Ovary (tissue), 9 donors: Measurements from ENCODE around the gene PLCB3. TPM values are rescaled to one million over a fixed set of nuclear protein-coding genes. Genes with fewer than 3 reads are reported as not detected.

Experiments
- DNase-seq, 5 donors: peaks; one replicate each; pipeline ENCODE4 v3.0.0-alpha.2; 2019 to 2020
- H3K27ac ChIP-seq, 2 donors: fragments of 200-600 bp; one replicate each; pipeline versions ENCODE4 v1.5.1 to v1.8.0; 2019 to 2022
- H3K27me3 ChIP-seq: fragments of 200-600 bp; one replicate; pipeline ENCODE4 v1.8.0; 2022
- H3K36me3 ChIP-seq: fragments of 200-600 bp; sonication (generic); one replicate; pipeline ENCODE4 v1.5.1; 2019
- H3K4me1 ChIP-seq: one replicate; pipeline ENCODE4 v1.8.1; 2013; ENCODE audit warnings: mild to moderate bottlenecking, moderate library complexity; ENCODE audit not compliant: insufficient read depth
- H3K4me3 ChIP-seq: fragments of 200-600 bp; sonication (generic); one replicate; pipeline ENCODE4 v1.5.1; 2017
- H3K9me3 ChIP-seq, 2 donors: fragments of 200-600 bp in 1 of 2; sonication (generic) in 1 of 2; one replicate each; pipeline versions ENCODE4 v1.5.1 to v1.8.1; 2013 to 2019; ENCODE audit warnings: mild to moderate bottlenecking in 1 of 2, moderate library complexity in 1 of 2
- CTCF ChIP-seq, 3 donors: fragments of 450-650 bp in 2 of 3; fragments of 200-600 bp in 1 of 3; IDR thresholded peaks; one replicate each; pipeline versions ENCODE4 v1.5.1 to v1.8.0; 2016 to 2022; ENCODE audit warnings: antibody characterized with exemption in 3 of 3, mild to moderate bottlenecking in 1 of 3
- EP300 ChIP-seq: sonication (generic); formaldehyde crosslinking; IDR thresholded peaks from one replicate; pipeline ENCODE4 v1.6.1; 2017; ENCODE audit warnings: antibody characterized with exemption
- POLR2A ChIP-seq: fragments of 450-650 bp; IDR thresholded peaks from one replicate; pipeline ENCODE4 v1.6.1; 2017; ENCODE audit warnings: antibody characterized with exemption, mild to moderate bottlenecking, moderate library complexity
- WGBS, 3 donors: extraction: QIAGEN DNeasy Blood & Tissue Kit in 1 of 3; methylation state at CpG; one replicate each; pipeline versions ENCODE4 v1.1.5 to v1.1.7; 2013 to 2017; 5-methylcytosine and 5-hydroxymethylcytosine counted together
- intact Hi-C, 4 donors: fragments of 100-400 bp; cut with DNase I; formaldehyde crosslinking; loops; one replicate each; pipeline versions ENCODE4 v1.11.0 to v1.15.1; 2022 to 2023
- polyA plus RNA-seq, 2 donors: library from polyadenylated mRNA; stranded (reverse); fragments of 200-250 nt in 1 of 2; fragments of 350-450 nt in 1 of 2; fragmentation: Illumina TruSeq in 1 of 2; extraction: RNeasy Lipid Tissue Mini Kit (QIAGEN cat#74804) in 1 of 2; gene quantifications; one replicate each; pipeline ENCODE4 v1.2.3, GENCODE V29; 2013 to 2014
- total RNA-seq, 7 donors: library from RNA; depleted of rRNA in 2 of 7; stranded (reverse); fragments of >200 nt in 2 of 7; fragmentation: NEBNext Ultra II Directional in 3 of 7; extraction: Animal tissue kit (Norgen Biotek cat#: 25700) in 3 of 7; gene quantifications; one replicate each; pipeline versions ENCODE4 v1.1.0 to v1.2.4, GENCODE V29; 2016 to 2023
- donor health status: DM: no; HTN: no; CAD: no; lungs with moderate emphysema.
- donor health status: DM: no; HTN: no; CAD: no.
- donor health status: Bipolar disorder and iron deficiency.
- donor health status: DM: yes; HTN: yes; CAD: no.
- donor health status: DM: no; HTN: no; CAD: no.
- donor health status: DM: yes; HTN: yes; CAD: no.

PLCB3 gene
- total and polyA plus RNA-seq, 9 donors: 5.3 to 44.8 (median 29.1) TPM

GRCh38 chr11:64226507-64227051 is 24.8 kb upstream of the PLCB3 start:
- H3K27me3 ChIP-seq: no peaks in the 10 kb centered on the region
- H3K4me1 ChIP-seq: peaks cover 24% of the 10 kb centered on the region
- TF ChIP-seq EP300 (no peak), CTCF (IDR thresholded peaks at IDR 0.05) (peak in 1 of 3 donors; percentile 7), POLR2A (no peak)
- peak overlapping the region; percentile 64 for H3K4me3 ChIP-seq
- WGBS, 3 donors: 10 to 21% (median 12%) methylated on average over 23 to 26 of the region's 26 CpGs
- DNase-seq: peak in 2 of 5 donors; percentile 55
- intact Hi-C loops: no loop called here
- no peaks in the 10 kb centered on the region for H3K9me3 ChIP-seq
- peak overlapping the region; percentile 6 to 62 for H3K27ac ChIP-seq
- H3K36me3 ChIP-seq: no peaks in the 10 kb centered on the region

GRCh38 chr11:64227405-64227956 is 23.8 kb upstream of the PLCB3 start:
- TF ChIP-seq EP300 (no peak), CTCF (IDR thresholded peaks at IDR 0.05) (no peak), POLR2A (no peak)
- no peaks in the 10 kb centered on the region for H3K9me3 ChIP-seq
- peak overlapping the region in 1 of 2 donors; percentile 62 for H3K27ac ChIP-seq
- H3K4me1 ChIP-seq: peaks cover 25% of the 10 kb centered on the region
- intact Hi-C loops: no loop called here
- H3K36me3 ChIP-seq: no peaks in the 10 kb centered on the region
- H3K27me3 ChIP-seq: no peaks in the 10 kb centered on the region
- WGBS, 3 donors: 75 to 83% (median 76%) methylated on average over 3 of the region's 3 CpGs
- peak in 2 of 5 donors; percentile 24 to 30 for DNase-seq
- no peak overlapping the region for H3K4me3 ChIP-seq

GRCh38 chr11:64229090-64229743 is 22.1 kb upstream of the PLCB3 start:
- intact Hi-C loops: no loop called here
- 80 to 92% (median 83%) methylated on average over 10 to 12 of the region's 12 CpGs for WGBS, 3 donors
- no peaks in the 10 kb centered on the region for H3K9me3 ChIP-seq

GRCh38 chr11:64229744-64230170 is 21.6 kb upstream of the PLCB3 start:
- H3K4me1 ChIP-seq: peaks cover 29% of the 10 kb centered on the region
- intact Hi-C loops: no loop called here
- peak in 2 of 5 donors; percentile 33 to 48 for DNase-seq
- H3K36me3 ChIP-seq: no peaks in the 10 kb centered on the region
- TF ChIP-seq CTCF (IDR thresholded peaks at IDR 0.05) (no peak), POLR2A (no peak), EP300 (no peak)
- peak overlapping the region; percentile 52 for H3K4me3 ChIP-seq
- H3K27me3 ChIP-seq: no peaks in the 10 kb centered on the region
- no peaks in the 10 kb centered on the region for H3K9me3 ChIP-seq
- H3K27ac ChIP-seq: peak overlapping the region; percentile 91 to 93
- 19 to 30% (median 25%) methylated on average over 13 of the region's 13 CpGs for WGBS, 3 donors

More at GRCh38 chr11:64229090-64229743, 22.1 kb upstream of the PLCB3 start:
- DNase-seq: peak in 3 of 5 donors; percentile 31 to 43 (median 41)
- Histone ChIP-seq H3K36me3 (no peaks in the 10 kb centered on the region), H3K27me3 (no peaks in the 10 kb centered on the region), H3K4me1 (peaks cover 29% of the 10 kb centered on the region), H3K4me3 (no peak overlapping the region), H3K27ac (no peak overlapping the region)
- TF ChIP-seq CTCF (IDR thresholded peaks at IDR 0.05) (no peak), POLR2A (no peak), EP300 (no peak)
